Coronary artery (tissue), 2 donors: ENCODE measurements around the gene SPATS2L.

Experiments
- DNase-seq: peaks from one replicate; pipeline ENCODE4 v3.0.0-alpha.2; 2017; ENCODE audit warnings: low spot score
- H3K27ac ChIP-seq, 2 donors: fragments of 200-600 bp; sonication (generic); one replicate each; pipeline ENCODE4 v1.5.1; 2016 to 2019
- H3K4me3 ChIP-seq: fragments of 200-600 bp; sonication (generic); 2 replicates; pipeline ENCODE4 v1.5.1; 2016; ENCODE audit warnings: mild to moderate bottlenecking, moderate library complexity
- CTCF ChIP-seq: fragments of 200-600 bp; sonication (generic); IDR thresholded peaks from one replicate; pipeline ENCODE4 v1.5.1; 2019; ENCODE audit warnings: antibody characterized with exemption

Gene SPATS2L

GRCh38 chr2:200275295-200276013, 31.0 kb upstream of the SPATS2L start:
- DNase-seq: no peak
- no peak overlapping the region for H3K27ac ChIP-seq
- no peak for TF ChIP-seq CTCF
- H3K4me3 ChIP-seq: no peak overlapping the region

GRCh38 chr2:200276472-200276871, 30.0 kb upstream of the SPATS2L start:
- no peak for TF ChIP-seq CTCF
- H3K4me3 ChIP-seq: no peak overlapping the region
- DNase-seq: no peak
- no peak overlapping the region for H3K27ac ChIP-seq

GRCh38 chr2:200278694-200279316, 27.7 kb upstream of the SPATS2L start:
- Histone ChIP-seq H3K4me3 (no peak overlapping the region), H3K27ac (no peak overlapping the region)
- DNase-seq: no peak
- no peak for TF ChIP-seq CTCF

- no peak overlapping the region for H3K27ac ChIP-seq
- H3K4me3 ChIP-seq: no peak overlapping the region
- no peak for DNase-seq
- TF ChIP-seq CTCF: no peak
Observed at GRCh38 chr2:200279857-200280256, 26.6 kb upstream of the SPATS2L start.

- Histone ChIP-seq H3K27ac (no peak overlapping the region), H3K4me3 (no peak overlapping the region)
- TF ChIP-seq CTCF: no peak
- no peak for DNase-seq
Observed at GRCh38 chr2:200286578-200286977, 19.9 kb upstream of the SPATS2L start.

- Histone ChIP-seq H3K27ac (no peak overlapping the region), H3K4me3 (no peak overlapping the region)
- DNase-seq: no peak
- no peak for TF ChIP-seq CTCF
Observed at GRCh38 chr2:200288670-200289429, 17.6 kb upstream of the SPATS2L start.
